Measurements from ENCODE around the gene ENPP1.

DNA sequence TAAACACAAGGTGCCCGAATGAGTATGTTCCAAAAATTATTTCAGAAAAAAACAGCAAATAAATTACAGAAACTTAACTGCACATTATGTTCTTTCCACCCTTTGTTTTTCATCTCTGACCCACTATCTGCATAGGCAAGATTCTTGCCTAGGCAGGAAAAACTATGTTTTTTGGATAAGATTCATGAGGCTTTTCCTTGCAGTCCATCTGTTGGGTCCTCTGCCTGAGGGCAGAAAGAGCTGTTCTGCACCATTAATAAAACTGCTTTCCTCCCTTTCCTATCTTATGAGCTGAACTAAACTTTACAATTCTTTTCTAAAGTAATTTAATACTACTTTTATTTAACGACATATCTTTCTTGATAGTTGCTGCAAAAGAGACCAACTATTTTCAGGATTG lies 21.1 kb downstream of the ENPP1 start:
- TF ChIP-seq POLR2A (IDR thresholded peaks at IDR 0.05) (no peak), EP300 (IDR thresholded peaks at IDR 0.05) (no peak)

All from gastroesophageal sphincter (tissue), 2 donors.